ENCODE data around the gene SGK1. TPM values are rescaled to one million over a fixed set of nuclear protein-coding genes. Genes with fewer than 3 reads are reported as not detected.

SGK1 gene
- total RNA-seq, 3 donors from 2014 or later (not counting 1 experiment from before 2014, with no cell fraction given): 31.8 to 89.6 (median 33.3) TPM

DNA sequence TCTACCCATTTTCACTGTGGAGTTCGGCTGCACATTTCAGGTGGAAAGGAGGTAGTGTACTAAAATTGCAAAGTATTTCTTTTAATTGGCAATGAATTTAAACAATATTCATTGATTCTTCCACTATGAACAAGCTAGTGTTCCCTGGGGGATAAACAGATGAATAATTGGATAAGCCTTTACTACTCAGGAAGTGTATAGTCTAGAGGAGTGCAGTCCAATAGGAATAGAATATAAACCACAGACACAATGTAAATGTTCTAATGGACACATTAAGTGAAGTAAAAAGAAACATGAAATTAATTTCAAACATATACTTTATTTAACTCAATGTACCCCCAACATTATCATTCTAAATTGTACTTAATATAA is 28.7 kb downstream of the SGK1 start:
- DNase-seq (no peak), ATAC-seq (no peak)
- no peaks in the 10 kb centered on the region for H3K9me3 ChIP-seq (ENCODE audit: control insufficient read depth, insufficient read depth, low read length)
- peak overlapping the region in 1 of 2 donors; percentile 48 for H3K27ac Mint-ChIP-seq
- H3K27ac ChIP-seq (ENCODE audit: low read length): no peak overlapping the region
- WGBS (ENCODE audit: insufficient coverage): no CpG with 5 or more reads among the region's 1 CpG
- no peak overlapping the region for H3K4me3 ChIP-seq (ENCODE audit: low read length)
- no peak overlapping the region for H3K4me3 Mint-ChIP-seq
- H3K36me3 ChIP-seq (ENCODE audit: control insufficient read depth, insufficient read depth, low read length): no peaks in the 10 kb centered on the region
- no peaks in the 10 kb centered on the region for H3K9me3 Mint-ChIP-seq
- intact Hi-C loops (cut with micrococcal nuclease): no loop called here
- TF ChIP-seq, protein P1, sequence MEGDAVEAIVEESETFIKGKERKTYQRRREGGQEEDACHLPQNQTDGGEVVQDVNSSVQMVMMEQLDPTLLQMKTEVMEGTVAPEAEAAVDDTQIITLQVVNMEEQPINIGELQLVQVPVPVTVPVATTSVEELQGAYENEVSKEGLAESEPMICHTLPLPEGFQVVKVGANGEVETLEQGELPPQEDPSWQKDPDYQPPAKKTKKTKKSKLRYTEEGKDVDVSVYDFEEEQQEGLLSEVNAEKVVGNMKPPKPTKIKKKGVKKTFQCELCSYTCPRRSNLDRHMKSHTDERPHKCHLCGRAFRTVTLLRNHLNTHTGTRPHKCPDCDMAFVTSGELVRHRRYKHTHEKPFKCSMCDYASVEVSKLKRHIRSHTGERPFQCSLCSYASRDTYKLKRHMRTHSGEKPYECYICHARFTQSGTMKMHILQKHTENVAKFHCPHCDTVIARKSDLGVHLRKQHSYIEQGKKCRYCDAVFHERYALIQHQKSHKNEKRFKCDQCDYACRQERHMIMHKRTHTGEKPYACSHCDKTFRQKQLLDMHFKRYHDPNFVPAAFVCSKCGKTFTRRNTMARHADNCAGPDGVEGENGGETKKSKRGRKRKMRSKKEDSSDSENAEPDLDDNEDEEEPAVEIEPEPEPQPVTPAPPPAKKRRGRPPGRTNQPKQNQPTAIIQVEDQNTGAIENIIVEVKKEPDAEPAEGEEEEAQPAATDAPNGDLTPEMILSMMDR (IDR thresholded peaks at IDR 0.05): no peak
- H3K36me3 Mint-ChIP-seq: no peaks in the 10 kb centered on the region
- no peaks in the 10 kb centered on the region for H3K27me3 ChIP-seq (ENCODE audit: control insufficient read depth, insufficient read depth, low read length)
- H3K4me1 ChIP-seq (ENCODE audit: control insufficient read depth, insufficient read depth, low read length): no peaks in the 10 kb centered on the region
- H3K4me1 Mint-ChIP-seq: peaks cover 15 to 17% of the 10 kb centered on the region in 2 donors
- H3K27me3 Mint-ChIP-seq (ENCODE audit: low read depth in 2 of 2): peaks cover 0 to 7% of the 10 kb centered on the region in 2 donors

DNA sequence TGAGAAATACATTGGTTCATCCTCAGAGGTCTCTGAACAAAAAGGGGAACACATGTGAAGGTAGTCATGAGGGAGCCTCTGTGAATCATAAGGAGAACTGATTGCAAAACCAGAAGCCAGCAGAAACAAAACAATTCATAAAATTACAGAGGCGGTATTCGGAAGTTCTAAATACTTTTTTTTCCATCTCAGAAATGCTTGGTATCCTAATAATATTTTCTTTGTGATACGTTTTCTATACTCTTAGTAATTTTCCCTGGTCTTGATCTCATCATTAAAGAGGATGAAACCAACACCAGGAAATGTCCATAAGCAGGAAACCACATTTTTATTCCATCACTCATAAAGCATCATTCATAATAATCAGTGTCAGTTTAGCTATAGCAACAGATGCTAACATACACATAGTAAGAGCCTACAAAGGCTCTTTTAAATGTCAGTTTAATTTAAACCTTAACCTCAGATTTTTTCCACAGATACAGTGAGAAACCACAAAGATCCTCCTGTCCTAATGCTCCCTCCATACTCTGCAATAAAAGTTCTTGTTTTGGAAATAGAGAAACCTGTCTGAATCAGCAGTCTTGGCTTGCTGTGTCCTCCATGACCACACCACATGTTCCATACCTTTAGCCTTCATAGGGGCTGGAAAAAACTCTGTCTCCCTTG is 29.2 kb downstream of the SGK1 start:
- Histone ChIP-seq H3K9me3 (ENCODE audit: control insufficient read depth, insufficient read depth, low read length) (no peaks in the 10 kb centered on the region), H3K36me3 (ENCODE audit: control insufficient read depth, insufficient read depth, low read length) (no peaks in the 10 kb centered on the region), H3K27me3 (ENCODE audit: control insufficient read depth, insufficient read depth, low read length) (no peaks in the 10 kb centered on the region), H3K4me1 (ENCODE audit: control insufficient read depth, insufficient read depth, low read length) (no peaks in the 10 kb centered on the region), H3K4me3 (ENCODE audit: low read length) (no peak overlapping the region), H3K27ac (ENCODE audit: low read length) (peak overlapping the region; percentile 31)
- TF ChIP-seq, protein P1 (IDR thresholded peaks at IDR 0.05): no peak
- 20% methylated on average over 1 of the region's 3 CpGs for WGBS (ENCODE audit: insufficient coverage)
- H3K27me3 Mint-ChIP-seq (ENCODE audit: low read depth in 2 of 2): peaks cover 0 to 7% of the 10 kb centered on the region in 2 donors
- DNase-seq (peak in 1 of 2 donors; percentile 16), ATAC-seq (peak in 2 of 3 donors; percentile 34 to 72)
- intact Hi-C loops (cut with micrococcal nuclease): no loop called here
- H3K4me3 Mint-ChIP-seq: peak overlapping the region; percentile 15
- H3K4me1 Mint-ChIP-seq: peaks cover 15 to 17% of the 10 kb centered on the region in 2 donors
- H3K36me3 Mint-ChIP-seq: no peaks in the 10 kb centered on the region
- no peaks in the 10 kb centered on the region for H3K9me3 Mint-ChIP-seq
- peak overlapping the region in 1 of 2 donors; percentile 48 for H3K27ac Mint-ChIP-seq

DNA sequence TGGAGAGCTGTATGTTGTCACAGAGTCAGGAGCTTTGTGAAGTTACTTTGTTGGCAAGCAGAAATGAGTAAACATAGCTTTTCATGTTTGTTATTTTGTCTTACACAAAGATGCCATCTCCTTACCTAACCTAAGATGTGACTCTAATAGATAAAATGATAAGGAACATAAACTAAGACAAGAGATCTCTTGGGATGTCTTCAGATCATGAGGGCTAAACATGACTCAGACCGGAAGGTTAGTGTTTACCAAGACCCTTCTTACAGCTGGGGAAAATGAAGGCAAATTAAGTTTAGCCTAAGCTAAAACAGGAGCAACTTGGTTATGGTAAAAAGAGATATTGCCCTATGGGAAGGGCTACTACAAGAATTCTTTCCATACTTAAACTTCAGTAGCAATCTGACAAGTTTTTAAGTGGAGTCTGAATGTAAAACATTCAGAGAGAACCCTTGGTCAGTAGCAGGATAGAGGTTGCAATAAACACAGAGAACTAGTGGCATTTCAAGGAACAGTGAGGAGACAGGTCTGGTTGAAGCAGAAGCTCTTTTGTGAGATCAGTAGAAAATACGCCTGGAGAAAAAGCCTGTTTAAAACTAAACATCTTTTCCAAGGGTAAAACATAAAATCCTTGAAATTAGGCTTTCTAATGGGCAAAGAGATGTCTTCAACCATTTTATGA is 29.9 kb downstream of the SGK1 start:
- Mint-ChIP-seq H3K36me3 (no peaks in the 10 kb centered on the region), H3K4me3 (peak overlapping the region; percentile 15), H3K27me3 (ENCODE audit: low read depth in 2 of 2) (peaks cover 0 to 7% of the 10 kb centered on the region in 2 donors), H3K9me3 (no peaks in the 10 kb centered on the region), H3K27ac (peak overlapping the region in 1 of 2 donors; percentile 48), H3K4me1 (peaks cover 15 to 17% of the 10 kb centered on the region in 2 donors)
- WGBS (ENCODE audit: insufficient coverage): 77% methylated on average over 2 of the region's 2 CpGs
- Histone ChIP-seq H3K9me3 (ENCODE audit: control insufficient read depth, insufficient read depth, low read length) (no peaks in the 10 kb centered on the region), H3K27me3 (ENCODE audit: control insufficient read depth, insufficient read depth, low read length) (no peaks in the 10 kb centered on the region), H3K36me3 (ENCODE audit: control insufficient read depth, insufficient read depth, low read length) (no peaks in the 10 kb centered on the region), H3K4me1 (ENCODE audit: control insufficient read depth, insufficient read depth, low read length) (no peaks in the 10 kb centered on the region), H3K4me3 (ENCODE audit: low read length) (no peak overlapping the region), H3K27ac (ENCODE audit: low read length) (peak overlapping the region; percentile 31)
- ATAC-seq (peak in 1 of 3 donors; percentile 58), DNase-seq (no peak)
- TF ChIP-seq, protein P1 (IDR thresholded peaks at IDR 0.05): no peak
- intact Hi-C loops (cut with micrococcal nuclease): no loop called here
